A549 (cell line): ENCODE measurements around the gene TRIM17. TPM values are rescaled to one million over a fixed set of nuclear protein-coding genes. Genes with fewer than 3 reads are reported as not detected.

ENCODE experiments used
- ATAC-seq, 2 experiments: fragments of 200-7000 bp in 1 of 2; fragments of >200 bp in 1 of 2; cut with Nextera tagmentation in 1 of 2; cut with Tn5 transposase in 1 of 2; 3 replicates each; pipeline versions ENCODE4 v1.8.0 to v1.9.1; 2018 to 2020; ENCODE audit warnings: mild to moderate bottlenecking in 1 of 2, moderate library complexity in 1 of 2
- CTCF ChIA-PET: fragments of 300-600 bp; sonication (Branson Sonifier 250); formaldehyde crosslinking; extraction: SDS; loops from one replicate; lab custom pipeline; 2021; ENCODE audit warnings: antibody characterized with exemption, inconsistent platforms; lab: Yijun Ruan, JAX
- POLR2A ChIA-PET: fragments of 350-600 bp; formaldehyde crosslinking; extraction: SDS; loops from one replicate; lab custom pipeline; 2021; ENCODE audit warnings: antibody characterized with exemption, inconsistent platforms; lab: Yijun Ruan, JAX
- DNase-seq, 2 experiments: peaks; one replicate each; pipeline versions ENCODE4 v3.0.0 to v3.0.0-alpha.2; 2011 to 2016; ENCODE audit warnings: low read depth in 1 of 2, low spot score in 1 of 2
- FAIRE-seq: peaks from 2 replicates; lab custom pipeline; 2011; peaks lifted over from hg19 to GRCh38; lab: Jason Lieb, UNC
- H3K27ac ChIP-seq, 2 experiments: fragments of >200 bp; sonication (Bioruptor Twin); formaldehyde crosslinking; 3 replicates each; pipeline ENCODE4 v1.5.1; 2016 to 2017
- H3K4me1 ChIP-seq: fragments of >200 bp; sonication (Bioruptor Twin); formaldehyde crosslinking; 3 replicates; pipeline ENCODE4 v1.6.1; 2016
- H3K4me2 ChIP-seq: fragments of >200 bp; sonication (Bioruptor Twin); formaldehyde crosslinking; 3 replicates; pipeline ENCODE4 v1.6.1; 2016
- H3K4me3 ChIP-seq: fragments of >200 bp; sonication (Bioruptor Twin); formaldehyde crosslinking; 3 replicates; pipeline ENCODE4 v1.5.1; 2016
- H3K9me3 ChIP-seq: fragments of >200 bp; sonication (Bioruptor Twin); formaldehyde crosslinking; 3 replicates; pipeline ENCODE4 v1.6.1; 2016
- BHLHE40 ChIP-seq: IDR thresholded peaks from 2 replicates; pipeline ENCODE4 v1.6.1; 2012; ENCODE audit warnings: low read depth, low read length, inconsistent platforms
- CHD2 ChIP-seq: fragments of 150-350 bp; IDR thresholded peaks from 2 replicates; pipeline ENCODE4 v1.6.1; 2014; ENCODE audit warnings: low read length; ENCODE audit not compliant: partially characterized antibody
- CHD4 ChIP-seq: fragments of 200-600 bp; sonication (generic); IDR thresholded peaks from 2 replicates; pipeline ENCODE4 v1.6.1; 2016; ENCODE audit warnings: antibody characterized with exemption, mild to moderate bottlenecking, borderline replicate concordance
- ESRRA ChIP-seq: fragments of 150-350 bp; IDR thresholded peaks from 2 replicates; pipeline ENCODE4 v1.6.1; 2014; ENCODE audit warnings: mild to moderate bottlenecking, low read length, borderline replicate concordance
- FOSB ChIP-seq: fragments of 250-450 bp; sonication (Bioruptor Pico); IDR thresholded peaks from 2 replicates; pipeline ENCODE4 v1.5.0; 2020; ENCODE audit warnings: mild to moderate bottlenecking, moderate library complexity
- GATA3 ChIP-seq: IDR thresholded peaks from 2 replicates; pipeline ENCODE4 v1.6.1; 2012; ENCODE audit warnings: borderline replicate concordance
- HDAC2 ChIP-seq: fragments of 200-600 bp; sonication (generic); IDR thresholded peaks from 2 replicates; pipeline ENCODE4 v1.6.1; 2016
- HEYL ChIP-seq: fragments of 250-450 bp; sonication (Bioruptor Pico); IDR thresholded peaks from 2 replicates; pipeline ENCODE4 v1.8.0; 2021; ENCODE audit warnings: mild to moderate bottlenecking, moderate library complexity
- HMGXB4 ChIP-seq: fragments of 250-450 bp; sonication (Bioruptor Pico); IDR thresholded peaks from 2 replicates; pipeline ENCODE4 v1.5.0; 2021; ENCODE audit warnings: mild to moderate bottlenecking, moderate library complexity, borderline replicate concordance
- HOXA7 ChIP-seq: fragments of 250-450 bp; sonication (Bioruptor Pico); IDR thresholded peaks from 2 replicates; pipeline ENCODE4 v1.5.0; 2020; ENCODE audit warnings: mild to moderate bottlenecking, moderate library complexity
- HOXB13 ChIP-seq: fragments of 250-450 bp; sonication (Bioruptor Pico); IDR thresholded peaks from 2 replicates; pipeline ENCODE4 v1.5.0; 2020; ENCODE audit warnings: low read depth, mild to moderate bottlenecking, moderate library complexity
- KDM5A ChIP-seq: fragments of 200-600 bp; sonication (generic); IDR thresholded peaks from 2 replicates; pipeline ENCODE4 v1.6.1; 2016; ENCODE audit warnings: antibody characterized with exemption, mild to moderate bottlenecking
- MAFK ChIP-seq: fragments of 450-650 bp; IDR thresholded peaks from 2 replicates; pipeline ENCODE4 v1.6.1; 2014; ENCODE audit not compliant: partially characterized antibody
- MAZ ChIP-seq: fragments of 150-350 bp; IDR thresholded peaks from 2 replicates; pipeline ENCODE4 v1.6.1; 2014; ENCODE audit warnings: antibody characterized with exemption, low read depth, low read length, borderline replicate concordance
- MYC ChIP-seq: IDR thresholded peaks from 2 replicates; pipeline ENCODE4 v1.6.1; 2012; ENCODE audit warnings: mild to moderate bottlenecking, inconsistent platforms, low read length, improper control_type of control experiment, borderline replicate concordance
- NFE2L2 ChIP-seq: fragments of 150-350 bp; conservative IDR thresholded peaks from 2 replicates; pipeline ENCODE4 v1.6.1; 2014; ENCODE audit warnings: low read length
- POLR2A ChIP-seq: IDR thresholded peaks from 2 replicates; pipeline ENCODE4 v1.6.1; 2012; ENCODE audit warnings: mild to moderate bottlenecking, low read length
- RAD21 ChIP-seq, 2 experiments: fragments of >200 bp in 1 of 2; sonication (Bioruptor Twin) in 1 of 2; formaldehyde crosslinking in 1 of 2; IDR thresholded peaks in 1 of 2; conservative IDR thresholded peaks in 1 of 2; 2 replicates in 1 of 2; 3 replicates in 1 of 2; pipeline ENCODE4 v1.6.1; 2012 to 2018; ENCODE audit warnings: inconsistent platforms in 1 of 2
- RCOR1 ChIP-seq: fragments of 150-350 bp; IDR thresholded peaks from 2 replicates; pipeline ENCODE4 v1.6.1; 2014; ENCODE audit warnings: antibody characterized with exemption, low read length, low read depth
- SMC3 ChIP-seq: fragments of >200 bp; sonication (Bioruptor Twin); formaldehyde crosslinking; IDR thresholded peaks from 3 replicates; pipeline ENCODE4 v1.6.1; 2018; ENCODE audit warnings: inconsistent platforms
- ZC3H11A ChIP-seq: fragments of 450-650 bp; IDR thresholded peaks from 2 replicates; pipeline ENCODE4 v1.6.1; 2014; ENCODE audit warnings: antibody characterized with exemption, mild to moderate bottlenecking
- ZFP36 ChIP-seq: fragments of 450-650 bp; IDR thresholded peaks from 2 replicates; pipeline ENCODE4 v1.6.1; 2014; ENCODE audit warnings: borderline replicate concordance; ENCODE audit not compliant: partially characterized antibody
- ZNF302 ChIP-seq: fragments of 250-450 bp; sonication (Bioruptor Pico); IDR thresholded peaks from 2 replicates; pipeline ENCODE4 v1.9.0; 2021; ENCODE audit warnings: inconsistent platforms, mild to moderate bottlenecking, moderate library complexity
- WGBS: methylation state at CpG from one replicate; pipeline ENCODE4 v1.1.6; 2017; ENCODE audit errors: missing lambda C conversion rate; 5-methylcytosine and 5-hydroxymethylcytosine counted together
- polyA plus RNA-seq, 4 experiments: library from polyadenylated mRNA; depleted of rRNA in 3 of 4; stranded (reverse); fragments of >200 nt; fragmentation: RNase III in 1 of 4; extraction: RNeasy Plus Mini Kit Qiagen cat#74134 plus additional on column Dnase treatment in 1 of 4; gene quantifications; 2 replicates in 3 of 4; 3 replicates in 1 of 4; pipeline ENCODE4 v1.2.3, GENCODE V29; 2011 to 2017
- TF ChIP-seq, protein P1 (sequence below): fragments of >200 bp; sonication (Bioruptor Twin); formaldehyde crosslinking; IDR thresholded peaks from 3 replicates; pipeline ENCODE4 v1.6.1; 2016
- TF ChIP-seq, protein P2 (sequence below): fragments of >200 bp; sonication (Bioruptor Twin); formaldehyde crosslinking; IDR thresholded peaks from 3 replicates; pipeline ENCODE4 v1.5.1; 2016

Gene TRIM17
- polyA plus RNA-seq, 2 of the 4 experiments (the other 2 are of a cell fraction): not detected

- Histone ChIP-seq H3K27ac (no peak overlapping the region), H3K4me1 (peaks cover 13% of the 10 kb centered on the region), H3K4me3 (no peak overlapping the region), H3K4me2 (no peak overlapping the region), H3K9me3 (no peaks in the 10 kb centered on the region)
- TF ChIP-seq RCOR1: no peak
- TF ChIP-seq HDAC2: no peak
- TF ChIP-seq ZNF302 (CRISPR knock-in tag): no peak
- no peak for TF ChIP-seq MYC
- TF ChIP-seq ESRRA: no peak
- no peak for TF ChIP-seq HMGXB4
- no peak for TF ChIP-seq KDM5A
- TF ChIP-seq, protein P1, sequence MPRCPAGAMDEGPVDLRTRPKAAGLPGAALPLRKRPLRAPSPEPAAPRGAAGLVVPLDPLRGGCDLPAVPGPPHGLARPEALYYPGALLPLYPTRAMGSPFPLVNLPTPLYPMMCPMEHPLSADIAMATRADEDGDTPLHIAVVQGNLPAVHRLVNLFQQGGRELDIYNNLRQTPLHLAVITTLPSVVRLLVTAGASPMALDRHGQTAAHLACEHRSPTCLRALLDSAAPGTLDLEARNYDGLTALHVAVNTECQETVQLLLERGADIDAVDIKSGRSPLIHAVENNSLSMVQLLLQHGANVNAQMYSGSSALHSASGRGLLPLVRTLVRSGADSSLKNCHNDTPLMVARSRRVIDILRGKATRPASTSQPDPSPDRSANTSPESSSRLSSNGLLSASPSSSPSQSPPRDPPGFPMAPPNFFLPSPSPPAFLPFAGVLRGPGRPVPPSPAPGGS: no peak
- no peak for TF ChIP-seq NFE2L2
- no peak for TF ChIP-seq ZC3H11A
- no peak for TF ChIP-seq BHLHE40
- TF ChIP-seq HEYL (CRISPR knock-in tag): no peak
- no peak for TF ChIP-seq ZFP36
- TF ChIP-seq POLR2A: no peak
- no peak for TF ChIP-seq MAZ
- no peak for TF ChIP-seq CHD2
- no peak for TF ChIP-seq HOXA7 (CRISPR knock-in tag)
- TF ChIP-seq HOXB13: no peak
- TF ChIP-seq MAFK: no peak
- DNase-seq (no peak), FAIRE-seq (no peak), ATAC-seq (peak in 1 of 2 experiments; percentile 44; a peak in 3 of 6 replicates)
- ChIA-PET POLR2A (interaction anchor here (2.6 kb wide), 1 partner anchor 13 kb away, joined by 18 read pairs; the partner anchor contains the start of gene TRIM11), CTCF (interaction anchor here (0.8 to 3.6 kb wide), 11 partner anchors 11 to 188 kb away, joined by 3 to 30 read pairs (median 3); partner anchors contain the start of gene TRIM11)
- WGBS: 90% methylated on average over 9 of the region's 9 CpGs
These were observed 22.7 kb downstream of the TRIM17 start for GRCh38 chr1:228393811-228394570.

- POLR2A ChIA-PET: interaction anchor here (2.6 kb wide), 1 partner anchor 13 kb away, joined by 18 read pairs; the partner anchor contains the start of gene TRIM11
- no peak overlapping the region for H3K4me2 ChIP-seq
- peak; percentile 72 to 84 for ATAC-seq
- no peaks in the 10 kb centered on the region for H3K9me3 ChIP-seq
- no peak overlapping the region for H3K4me3 ChIP-seq
- CTCF ChIA-PET: interaction anchor here (0.6 to 3.6 kb wide), 15 partner anchors 10 to 262 kb away, joined by 3 to 30 read pairs (median 3); partner anchors contain the start of gene TRIM11
- FAIRE-seq: no peak
- no peak overlapping the region for H3K27ac ChIP-seq
- TF ChIP-seq RAD21 (conservative IDR thresholded peaks at IDR 0.05 in 1 of 2, IDR thresholded peaks at IDR 0.05 in 1 of 2) (peak in 1 of 2 experiments; percentile 36; a peak in 2 of 5 replicates), GATA3 (no peak), SMC3 (peak; percentile 44; the same call in 1 of the 3 replicates), BHLHE40 (no peak), FOSB (CRISPR knock-in tag) (no peak), HOXA7 (CRISPR knock-in tag) (no peak), CHD4 (no peak)
- TF ChIP-seq, protein P2, sequence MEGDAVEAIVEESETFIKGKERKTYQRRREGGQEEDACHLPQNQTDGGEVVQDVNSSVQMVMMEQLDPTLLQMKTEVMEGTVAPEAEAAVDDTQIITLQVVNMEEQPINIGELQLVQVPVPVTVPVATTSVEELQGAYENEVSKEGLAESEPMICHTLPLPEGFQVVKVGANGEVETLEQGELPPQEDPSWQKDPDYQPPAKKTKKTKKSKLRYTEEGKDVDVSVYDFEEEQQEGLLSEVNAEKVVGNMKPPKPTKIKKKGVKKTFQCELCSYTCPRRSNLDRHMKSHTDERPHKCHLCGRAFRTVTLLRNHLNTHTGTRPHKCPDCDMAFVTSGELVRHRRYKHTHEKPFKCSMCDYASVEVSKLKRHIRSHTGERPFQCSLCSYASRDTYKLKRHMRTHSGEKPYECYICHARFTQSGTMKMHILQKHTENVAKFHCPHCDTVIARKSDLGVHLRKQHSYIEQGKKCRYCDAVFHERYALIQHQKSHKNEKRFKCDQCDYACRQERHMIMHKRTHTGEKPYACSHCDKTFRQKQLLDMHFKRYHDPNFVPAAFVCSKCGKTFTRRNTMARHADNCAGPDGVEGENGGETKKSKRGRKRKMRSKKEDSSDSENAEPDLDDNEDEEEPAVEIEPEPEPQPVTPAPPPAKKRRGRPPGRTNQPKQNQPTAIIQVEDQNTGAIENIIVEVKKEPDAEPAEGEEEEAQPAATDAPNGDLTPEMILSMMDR: peak; percentile 43
- WGBS: 74% methylated on average over 8 of the region's 8 CpGs
- peaks cover 13% of the 10 kb centered on the region for H3K4me1 ChIP-seq
- DNase-seq: peak in 1 of 2 experiments; percentile 56
These were observed 23.4 kb downstream of the TRIM17 start for GRCh38 chr1:228393268-228393701.
